Parathyroid adenoma (tissue), 2 donors: ENCODE measurements around the gene HAP1.
A peak's percentile ranks its signal among the peaks of the same experiment; 100 is the strongest.
"Not testable (repeated sequence)": the region's sequence is repeated elsewhere in the genome, so short reads cannot be mapped to it uniquely, and the experiment has no call there.

ENCODE experiments used
- H2AFZ ChIP-seq: fragments of 300-600 bp; sonication (generic); one replicate; pipeline ENCODE4 v1.7.0; 2017; ENCODE audit warnings: antibody characterized with exemption, mild to moderate bottlenecking
- H3K27ac ChIP-seq: fragments of 300-600 bp; sonication (generic); one replicate; pipeline ENCODE4 v1.7.0; 2017
- H3K27me3 ChIP-seq: fragments of 300-600 bp; sonication (generic); one replicate; pipeline ENCODE4 v1.7.0; 2017; ENCODE audit warnings: low read length; ENCODE audit not compliant: control insufficient read depth, insufficient read depth
- H3K36me3 ChIP-seq: fragments of 300-600 bp; sonication (generic); one replicate; pipeline ENCODE4 v1.7.0; 2017; ENCODE audit warnings: low read length; ENCODE audit not compliant: control insufficient read depth, insufficient read depth
- H3K4me1 ChIP-seq: fragments of 300-600 bp; sonication (generic); one replicate; pipeline ENCODE4 v1.7.0; 2017; ENCODE audit warnings: control low read depth
- H3K4me2 ChIP-seq: fragments of 300-600 bp; sonication (generic); one replicate; pipeline ENCODE4 v1.7.0; 2017; ENCODE audit warnings: low read length
- H3K4me3 ChIP-seq: fragments of 300-600 bp; sonication (generic); one replicate; pipeline ENCODE4 v1.7.0; 2017; ENCODE audit warnings: low read depth, low read length
- H3K79me2 ChIP-seq: fragments of 300-600 bp; sonication (generic); one replicate; pipeline ENCODE4 v1.7.0; 2017; ENCODE audit warnings: control low read depth
- H3K9ac ChIP-seq: fragments of 300-600 bp; sonication (generic); one replicate; pipeline ENCODE4 v1.7.0; 2017; ENCODE audit warnings: mild to moderate bottlenecking
- H3K9me3 ChIP-seq: fragments of 300-600 bp; sonication (generic); one replicate; pipeline ENCODE4 v1.7.0; 2017; ENCODE audit warnings: low read length; ENCODE audit not compliant: control insufficient read depth
- TF ChIP-seq, protein P1 (sequence below): fragments of 300-600 bp; sonication (generic); IDR thresholded peaks from one replicate; pipeline ENCODE4 v1.7.0; 2017; ENCODE audit warnings: antibody characterized with exemption, mild to moderate bottlenecking
- donor health status: primary hyperparathyroidism.

The HAP1 gene

GRCh38 chr17:41705271-41705991 lies 29.0 kb downstream of the HAP1 start:
- no peaks in the 10 kb centered on the region for H3K27me3 ChIP-seq
- TF ChIP-seq, protein P1, sequence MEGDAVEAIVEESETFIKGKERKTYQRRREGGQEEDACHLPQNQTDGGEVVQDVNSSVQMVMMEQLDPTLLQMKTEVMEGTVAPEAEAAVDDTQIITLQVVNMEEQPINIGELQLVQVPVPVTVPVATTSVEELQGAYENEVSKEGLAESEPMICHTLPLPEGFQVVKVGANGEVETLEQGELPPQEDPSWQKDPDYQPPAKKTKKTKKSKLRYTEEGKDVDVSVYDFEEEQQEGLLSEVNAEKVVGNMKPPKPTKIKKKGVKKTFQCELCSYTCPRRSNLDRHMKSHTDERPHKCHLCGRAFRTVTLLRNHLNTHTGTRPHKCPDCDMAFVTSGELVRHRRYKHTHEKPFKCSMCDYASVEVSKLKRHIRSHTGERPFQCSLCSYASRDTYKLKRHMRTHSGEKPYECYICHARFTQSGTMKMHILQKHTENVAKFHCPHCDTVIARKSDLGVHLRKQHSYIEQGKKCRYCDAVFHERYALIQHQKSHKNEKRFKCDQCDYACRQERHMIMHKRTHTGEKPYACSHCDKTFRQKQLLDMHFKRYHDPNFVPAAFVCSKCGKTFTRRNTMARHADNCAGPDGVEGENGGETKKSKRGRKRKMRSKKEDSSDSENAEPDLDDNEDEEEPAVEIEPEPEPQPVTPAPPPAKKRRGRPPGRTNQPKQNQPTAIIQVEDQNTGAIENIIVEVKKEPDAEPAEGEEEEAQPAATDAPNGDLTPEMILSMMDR: no peak
- no peaks in the 10 kb centered on the region for H3K36me3 ChIP-seq
- H3K79me2 ChIP-seq: no peaks in the 10 kb centered on the region
- H2AFZ ChIP-seq: no peak overlapping the region
- no peak overlapping the region for H3K4me3 ChIP-seq
- no peaks in the 10 kb centered on the region for H3K9me3 ChIP-seq
- no peak overlapping the region for H3K27ac ChIP-seq
- no peak overlapping the region for H3K9ac ChIP-seq
- no peak overlapping the region for H3K4me2 ChIP-seq
- no peaks in the 10 kb centered on the region for H3K4me1 ChIP-seq

- H3K9me3 ChIP-seq: no peaks in the 10 kb centered on the region
- H3K27ac ChIP-seq: no peak overlapping the region
- H3K4me1 ChIP-seq: no peaks in the 10 kb centered on the region
- H3K36me3 ChIP-seq: no peaks in the 10 kb centered on the region
- TF ChIP-seq, protein P1: no peak
- no peaks in the 10 kb centered on the region for H3K27me3 ChIP-seq
- H2AFZ ChIP-seq: no peak overlapping the region
- no peak overlapping the region for H3K4me2 ChIP-seq
- no peak overlapping the region for H3K4me3 ChIP-seq
- no peaks in the 10 kb centered on the region for H3K79me2 ChIP-seq
- no peak overlapping the region for H3K9ac ChIP-seq
Measured at GRCh38 chr17:41702712-41703111, 31.7 kb downstream of the HAP1 start.

DNA sequence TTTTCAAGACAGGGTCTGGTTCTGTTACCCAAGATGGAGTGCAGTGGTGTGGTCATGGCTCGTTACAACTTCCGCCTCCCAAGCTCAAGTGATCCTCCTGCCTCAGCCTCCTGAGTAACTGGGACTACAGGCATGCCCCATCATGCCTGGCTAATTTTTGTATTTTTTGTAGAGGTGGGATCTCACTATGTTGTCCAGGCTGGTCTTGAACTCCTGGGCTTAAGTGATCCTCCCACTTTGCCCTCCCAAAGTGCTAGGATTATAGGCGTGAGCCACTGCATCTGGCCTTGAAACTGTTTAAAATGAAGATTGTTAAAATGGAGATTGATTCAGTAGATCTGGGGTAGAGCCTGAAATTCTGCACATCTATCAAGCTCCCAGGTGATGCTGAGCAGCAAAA lies 33.6 kb downstream of the HAP1 start:
- H3K4me1 ChIP-seq, H3K79me2 ChIP-seq, H3K36me3 ChIP-seq, H3K4me3 ChIP-seq, H3K9me3 ChIP-seq, H3K27ac ChIP-seq, H3K9ac ChIP-seq, H3K27me3 ChIP-seq, H3K4me2 ChIP-seq, H2AFZ ChIP-seq: not testable (repeated sequence)

DNA sequence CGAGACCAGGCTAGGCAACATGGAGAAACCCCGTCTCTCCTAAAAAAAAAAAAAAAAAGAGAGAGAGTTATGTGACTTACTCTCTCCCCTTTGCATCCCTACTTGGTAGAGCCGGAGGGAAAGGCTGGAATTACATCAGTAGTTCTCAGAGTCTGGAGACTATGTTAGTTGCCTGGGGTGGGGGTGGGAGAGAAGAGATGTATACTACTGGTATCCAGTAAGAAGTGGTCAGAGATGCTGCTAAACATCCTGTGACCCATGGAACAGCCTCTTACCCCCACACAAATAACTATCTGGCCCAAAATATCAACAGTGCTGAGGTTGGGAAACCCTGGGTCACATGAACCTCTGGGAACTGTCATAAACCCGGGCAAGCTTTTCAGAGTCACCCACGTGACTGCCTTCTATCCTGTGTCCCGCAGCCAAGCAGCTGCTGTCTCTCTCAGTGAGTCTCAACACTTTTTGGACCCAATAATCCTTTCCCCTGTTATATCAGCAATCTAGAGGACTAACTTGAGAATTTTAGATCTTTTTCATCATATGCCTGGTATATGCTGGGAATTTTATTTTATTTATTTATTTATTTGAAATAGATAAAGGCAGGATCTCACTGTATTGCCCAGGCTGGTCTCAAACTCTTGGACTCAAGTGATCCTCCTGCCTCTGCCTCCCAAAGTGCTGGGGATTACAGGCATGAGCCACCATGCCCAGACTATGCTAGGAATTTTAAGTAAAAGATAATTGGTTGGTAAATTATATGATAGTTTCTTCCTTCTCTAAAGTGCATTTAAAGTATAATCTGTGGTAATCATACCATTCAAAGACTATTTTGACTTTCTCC lies 37.1 kb downstream of the HAP1 start:
- Histone ChIP-seq H3K9ac (no peak overlapping the region), H3K27ac (no peak overlapping the region), H3K27me3 (no peaks in the 10 kb centered on the region), H3K4me1 (peaks cover 3% of the 10 kb centered on the region), H3K9me3 (no peaks in the 10 kb centered on the region), H2AFZ (no peak overlapping the region), H3K4me2 (no peak overlapping the region), H3K36me3 (no peaks in the 10 kb centered on the region), H3K79me2 (no peaks in the 10 kb centered on the region), H3K4me3 (peak overlapping the region; percentile 16)
- TF ChIP-seq, protein P1: no peak

- Histone ChIP-seq H3K4me1 (peaks cover 4% of the 10 kb centered on the region), H3K9me3 (no peaks in the 10 kb centered on the region), H3K9ac (no peak overlapping the region), H3K27me3 (no peaks in the 10 kb centered on the region), H3K36me3 (no peaks in the 10 kb centered on the region), H3K4me3 (no peak overlapping the region), H3K4me2 (no peak overlapping the region), H2AFZ (no peak overlapping the region), H3K79me2 (no peaks in the 10 kb centered on the region), H3K27ac (no peak overlapping the region)
- TF ChIP-seq, protein P1: peak; percentile 83
Measured at GRCh38 chr17:41695954-41696757, 38.3 kb downstream of the HAP1 start.
